ENCODE data around the gene PAX3. TPM values are rescaled to one million over a fixed set of nuclear protein-coding genes. Genes with fewer than 3 reads are reported as not detected.

Gene PAX3
- total RNA-seq, 1 experiment from 2014 or later = not detected

GRCh38 chr2:222338374-222338773 is 39.6 kb upstream of the PAX3 start:
- CTCF ChIA-PET = no interaction called here

More at GRCh38 chr2:222338374-222338773, 39.6 kb upstream of the PAX3 start:
- H3K27me3 ChIP-seq (ENCODE audit: insufficient read depth, low read length) = no peaks in the 10 kb centered on the region; the same call in 1 of the 2 replicates
- H3K36me3 ChIP-seq (ENCODE audit: control insufficient read depth in 1 of 2, insufficient read depth in 2 of 2, low read length in 2 of 2) = no peaks in the 10 kb centered on the region
- TF ChIP-seq POLR2A (IDR thresholded peaks at IDR 0.05; ENCODE audit: borderline replicate concordance, extremely low read depth, insufficient read depth, insufficient read length) (no peak), ELF1 (IDR thresholded peaks at IDR 0.05; ENCODE audit: borderline replicate concordance, low read depth) (no peak), CEBPB (IDR thresholded peaks at IDR 0.05; ENCODE audit: low read depth) (no peak), RAD21 (IDR thresholded peaks at IDR 0.05; ENCODE audit: low read depth) (no peak), CBX3 (IDR thresholded peaks at IDR 0.05; ENCODE audit: low read depth) (no peak), SRF (IDR thresholded peaks at IDR 0.05; ENCODE audit: low read depth) (no peak), YY1 (IDR thresholded peaks at IDR 0.05; ENCODE audit: extremely low read depth, insufficient replicate concordance, low read depth, low read length) (no peak), ZFX (IDR thresholded peaks at IDR 0.05) (no peak), REST (IDR thresholded peaks at IDR 0.05; ENCODE audit: low read depth) (no peak), SP1 (IDR thresholded peaks at IDR 0.05; ENCODE audit: low read depth) (no peak), CTCF (IDR thresholded peaks at IDR 0.05 in 2 of 3, conservative IDR thresholded peaks at IDR 0.05 in 1 of 3; ENCODE audit: borderline replicate concordance in 1 of 3, insufficient read depth in 1 of 3, low read depth in 2 of 3, low read length in 2 of 3) (no peak), FOSL1 (IDR thresholded peaks at IDR 0.05; ENCODE audit: low read depth) (no peak), EZH2phosphoT487 (IDR thresholded peaks at IDR 0.05; ENCODE audit: borderline replicate concordance) (no peak), ATF3 (IDR thresholded peaks at IDR 0.05) (no peak), ZBTB33 (IDR thresholded peaks at IDR 0.05; ENCODE audit: extremely low read depth, insufficient replicate concordance, low read length) (no peak), POLR2AphosphoS5 (IDR thresholded peaks at IDR 0.05; ENCODE audit: low read depth, low read length) (no peak), EZH2 (IDR thresholded peaks at IDR 0.05) (no peak), TCF7L2 (IDR thresholded peaks at IDR 0.05; ENCODE audit: borderline replicate concordance, extremely low read depth, insufficient read depth, insufficient read length) (no peak), SIN3A (IDR thresholded peaks at IDR 0.05; ENCODE audit: low read depth) (no peak), EGR1 (IDR thresholded peaks at IDR 0.05; ENCODE audit: low read depth) (no peak)
- intact Hi-C loops (cut with micrococcal nuclease) = no loop called here
- H3K79me2 ChIP-seq (ENCODE audit: insufficient read depth, low read length) = no peaks in the 10 kb centered on the region
- no peaks in the 10 kb centered on the region for H3K9me2 ChIP-seq (ENCODE audit: insufficient read depth)
- no peak overlapping the region for H2AFZ ChIP-seq (ENCODE audit: low read depth, low read length, poor library complexity, severe bottlenecking)
- ATAC-seq (no peak), DNase-seq (ENCODE audit: low read depth, low spot score) (no peak)
- ChIA-PET RAD21 (ENCODE audit: low non-redundant PET in 1 of 2, low total read pairs in 2 of 2, uncharacterized antibody in 2 of 2, unreplicated experiment in 2 of 2) (no interaction called here), POLR2A (no interaction called here)
- H3K27ac ChIP-seq (ENCODE audit: low read depth, low read length) = no peak overlapping the region
- H3K4me2 ChIP-seq (ENCODE audit: low read length) = no peak overlapping the region
- H3K4me1 ChIP-seq (ENCODE audit: control insufficient read depth in 1 of 2, insufficient read depth in 2 of 2, low read length in 2 of 2) = no peaks in the 10 kb centered on the region
- no peak overlapping the region for H3K9ac ChIP-seq (ENCODE audit: low read length)
- H3K4me3 ChIP-seq (replicated peaks in 1 of 2; ENCODE audit: low read depth in 1 of 2, low read length in 2 of 2) = no peak overlapping the region
- no peaks in the 10 kb centered on the region for H4K20me1 ChIP-seq (ENCODE audit: insufficient read depth)
- H3K9me3 ChIP-seq (ENCODE audit: control insufficient read depth in 1 of 2, insufficient read depth in 1 of 2, low read depth in 1 of 2, low read length in 2 of 2) = no peaks in the 10 kb centered on the region
- no TSS peak for BruUV-seq (replicated peaks)
